IPS-20b (cell line): ENCODE measurements around the gene GUCA1A.

Source experiments
- H3K27ac ChIP-seq: one replicate; pipeline ENCODE4 v1.5.1; 2013; ENCODE audit warnings: low read length
- H3K27me3 ChIP-seq: 2 replicates; pipeline ENCODE4 v1.6.1; 2013; ENCODE audit warnings: mild to moderate bottlenecking, low read length, inconsistent platforms; ENCODE audit not compliant: insufficient read depth
- H3K36me3 ChIP-seq: 2 replicates; pipeline ENCODE4 v1.6.1; 2013; ENCODE audit warnings: low read depth, mild to moderate bottlenecking, inconsistent platforms, low read length, moderate library complexity; ENCODE audit not compliant: insufficient read depth
- H3K4me1 ChIP-seq: 2 replicates; pipeline ENCODE4 v1.6.1; 2013; ENCODE audit warnings: mild to moderate bottlenecking, control low read depth, inconsistent platforms, low read length, moderate library complexity; ENCODE audit not compliant: insufficient read depth
- H3K4me3 ChIP-seq: 2 replicates; pipeline ENCODE4 v1.5.1; 2013; ENCODE audit warnings: mild to moderate bottlenecking, low read length, inconsistent platforms
- H3K9ac ChIP-seq: 2 replicates; pipeline ENCODE4 v1.6.1; 2013; ENCODE audit warnings: low read depth, mild to moderate bottlenecking, inconsistent platforms, low read length, moderate library complexity
- H3K9me3 ChIP-seq: 2 replicates; pipeline ENCODE4 v1.6.1; 2013; ENCODE audit warnings: mild to moderate bottlenecking, low read depth, low read length, inconsistent platforms; ENCODE audit not compliant: insufficient read depth

GUCA1A gene

DNA sequence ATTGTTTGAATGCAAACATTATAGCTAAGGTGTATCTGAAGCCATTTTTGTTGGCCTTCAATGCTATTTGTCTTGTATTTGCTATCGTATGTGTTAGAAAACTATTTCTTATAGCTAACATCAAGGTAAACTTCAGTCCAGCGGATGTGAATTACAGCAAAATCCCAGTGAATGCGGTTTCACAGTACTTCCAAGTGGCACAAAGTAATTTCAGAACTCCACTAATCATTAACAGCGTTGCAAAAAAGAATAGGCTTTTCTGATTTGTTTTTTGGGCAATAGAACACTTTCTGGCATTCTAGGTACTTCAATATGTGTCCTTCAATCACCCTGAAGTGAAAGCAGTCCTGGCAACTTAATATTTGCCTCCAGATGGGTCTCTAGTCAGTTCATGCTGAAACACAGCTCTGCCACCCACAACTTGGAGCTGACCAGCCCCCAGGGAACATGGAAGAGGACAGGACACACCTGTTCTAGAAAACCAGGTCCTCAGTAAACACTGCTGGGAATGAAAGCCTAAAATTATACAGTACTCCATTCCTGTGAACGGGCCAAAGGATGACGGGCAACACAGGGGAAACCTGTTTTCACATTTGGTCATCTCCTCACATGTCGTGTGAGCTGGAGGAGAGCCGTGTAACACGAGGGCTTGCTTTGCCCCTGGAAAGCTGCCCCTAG, 54.1 kb downstream of the GUCA1A start:
- no peaks in the 10 kb centered on the region for H3K27me3 ChIP-seq
- no peak overlapping the region for H3K9ac ChIP-seq
- no peak overlapping the region for H3K4me3 ChIP-seq
- H3K27ac ChIP-seq, result no peak overlapping the region
- H3K9me3 ChIP-seq, result no peaks in the 10 kb centered on the region
- no peaks in the 10 kb centered on the region; the same call in 1 of the 2 replicates for H3K4me1 ChIP-seq
- peaks cover 41% of the 10 kb centered on the region for H3K36me3 ChIP-seq

DNA sequence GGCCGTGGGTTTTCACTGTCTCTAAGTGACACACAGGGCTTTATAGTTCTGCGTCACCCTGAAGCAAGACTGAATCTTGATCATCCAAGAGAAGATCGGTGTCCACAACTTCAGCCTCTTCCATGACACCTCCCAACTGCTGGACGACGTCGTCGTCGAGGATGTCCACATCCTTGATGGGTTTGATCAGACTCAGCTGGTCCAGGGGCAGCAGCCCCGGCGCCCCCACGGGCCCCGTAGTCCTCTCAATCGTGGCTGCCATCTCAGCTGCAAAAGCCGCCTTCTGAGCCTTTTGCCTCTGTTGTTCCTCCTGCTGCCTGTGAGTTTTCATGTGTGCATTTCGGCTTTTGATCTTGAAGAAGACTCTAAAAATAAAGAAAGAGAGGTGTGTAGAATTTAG, 55.1 kb downstream of the GUCA1A start:
- Histone ChIP-seq H3K27me3 (no peaks in the 10 kb centered on the region), H3K36me3 (peaks cover 42% of the 10 kb centered on the region), H3K27ac (no peak overlapping the region), H3K4me3 (no peak overlapping the region), H3K9me3 (no peaks in the 10 kb centered on the region), H3K4me1 (no peaks in the 10 kb centered on the region; the same call in 1 of the 2 replicates), H3K9ac (no peak overlapping the region)
